ENCODE results near the gene RPS2.

GRCh38 chr16:1998360-1998835 lies 33.8 kb upstream of the RPS2 start:
- TF ChIP-seq, protein P1, sequence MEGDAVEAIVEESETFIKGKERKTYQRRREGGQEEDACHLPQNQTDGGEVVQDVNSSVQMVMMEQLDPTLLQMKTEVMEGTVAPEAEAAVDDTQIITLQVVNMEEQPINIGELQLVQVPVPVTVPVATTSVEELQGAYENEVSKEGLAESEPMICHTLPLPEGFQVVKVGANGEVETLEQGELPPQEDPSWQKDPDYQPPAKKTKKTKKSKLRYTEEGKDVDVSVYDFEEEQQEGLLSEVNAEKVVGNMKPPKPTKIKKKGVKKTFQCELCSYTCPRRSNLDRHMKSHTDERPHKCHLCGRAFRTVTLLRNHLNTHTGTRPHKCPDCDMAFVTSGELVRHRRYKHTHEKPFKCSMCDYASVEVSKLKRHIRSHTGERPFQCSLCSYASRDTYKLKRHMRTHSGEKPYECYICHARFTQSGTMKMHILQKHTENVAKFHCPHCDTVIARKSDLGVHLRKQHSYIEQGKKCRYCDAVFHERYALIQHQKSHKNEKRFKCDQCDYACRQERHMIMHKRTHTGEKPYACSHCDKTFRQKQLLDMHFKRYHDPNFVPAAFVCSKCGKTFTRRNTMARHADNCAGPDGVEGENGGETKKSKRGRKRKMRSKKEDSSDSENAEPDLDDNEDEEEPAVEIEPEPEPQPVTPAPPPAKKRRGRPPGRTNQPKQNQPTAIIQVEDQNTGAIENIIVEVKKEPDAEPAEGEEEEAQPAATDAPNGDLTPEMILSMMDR (conservative IDR thresholded peaks at IDR 0.05; ENCODE audit: low read length) = no peak
- TF ChIP-seq EZH2phosphoT487 (IDR thresholded peaks at IDR 0.05; ENCODE audit: borderline replicate concordance) = no peak
